Karpas-422 (cell line): ENCODE data around the gene WDR33. TPM values are rescaled to one million over a fixed set of nuclear protein-coding genes. Genes with fewer than 3 reads are reported as not detected.

ENCODE experiments used
- small RNA-seq: library from RNA; depleted of rRNA; stranded (forward); fragments of <200 nt; gene quantifications from one replicate; pipeline ENCODE3, GENCODE V24; 2014
- total RNA-seq: library from RNA; depleted of rRNA; stranded (reverse); fragments of >200 nt; shearing (Covaris generic); gene quantifications from 2 replicates; pipeline ENCODE4 v1.2.3, GENCODE V29; 2014; ENCODE audit warnings: low replicate concordance; rRNA removed

WDR33 gene
- total RNA-seq, 1 experiment from 2014 or later = 65.0 TPM

Small RNA genes within 50 kb of the gene (small RNA-seq; reads per million reads assigned to genes)
- not detected for gene RF00017
- not detected for gene RF00019
- gene RNU6-395P = not detected
- gene RNY4P7 = 1.3 reads per million, percentile 38 among the genes with 10 or more reads in this experiment

Other genes with a start within 250 kb of the WDR33 start
- not detected in 2 replicates for gene GPR17, start 165.0 kb downstream of the WDR33 start, total RNA-seq
- 0.32 and 0.56 TPM in 2 replicates for gene LIMS2, start 135.6 kb downstream of the WDR33 start, total RNA-seq
- 3.2 and 4.0 TPM in 2 replicates for gene SFT2D3, start 109.7 kb downstream of the WDR33 start, total RNA-seq
- 18.5 and 33.5 TPM in 2 replicates for gene POLR2D, start 47.0 kb upstream of the WDR33 start, total RNA-seq
- gene AMMECR1L, start 74.8 kb upstream of the WDR33 start, total RNA-seq = 6.4 and 8.2 TPM in 2 replicates
- gene SAP130, start 216.9 kb upstream of the WDR33 start, total RNA-seq = 7.5 and 14.3 TPM in 2 replicates